ENCODE data around the gene CAB39.

DNA sequence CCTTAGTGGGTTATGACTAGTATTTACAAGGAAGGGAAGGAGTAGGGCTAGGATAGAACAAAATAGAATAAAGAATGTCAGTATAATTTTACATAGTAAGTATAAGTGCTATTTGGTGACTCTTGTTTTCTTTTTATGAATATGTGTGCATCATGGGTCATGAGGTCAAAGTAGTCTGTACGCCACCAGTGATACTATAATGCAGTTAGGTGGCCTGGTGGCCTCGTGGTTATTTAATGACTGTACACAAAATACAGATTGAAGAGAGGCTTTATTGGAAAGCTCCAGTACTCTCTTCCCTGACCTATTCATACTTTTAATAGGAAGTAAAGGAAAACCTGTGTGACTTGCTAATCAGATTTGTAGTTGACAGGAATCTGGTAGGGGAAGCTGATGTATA lies 27.3 kb downstream of the CAB39 start:
- TF ChIP-seq, protein P1, sequence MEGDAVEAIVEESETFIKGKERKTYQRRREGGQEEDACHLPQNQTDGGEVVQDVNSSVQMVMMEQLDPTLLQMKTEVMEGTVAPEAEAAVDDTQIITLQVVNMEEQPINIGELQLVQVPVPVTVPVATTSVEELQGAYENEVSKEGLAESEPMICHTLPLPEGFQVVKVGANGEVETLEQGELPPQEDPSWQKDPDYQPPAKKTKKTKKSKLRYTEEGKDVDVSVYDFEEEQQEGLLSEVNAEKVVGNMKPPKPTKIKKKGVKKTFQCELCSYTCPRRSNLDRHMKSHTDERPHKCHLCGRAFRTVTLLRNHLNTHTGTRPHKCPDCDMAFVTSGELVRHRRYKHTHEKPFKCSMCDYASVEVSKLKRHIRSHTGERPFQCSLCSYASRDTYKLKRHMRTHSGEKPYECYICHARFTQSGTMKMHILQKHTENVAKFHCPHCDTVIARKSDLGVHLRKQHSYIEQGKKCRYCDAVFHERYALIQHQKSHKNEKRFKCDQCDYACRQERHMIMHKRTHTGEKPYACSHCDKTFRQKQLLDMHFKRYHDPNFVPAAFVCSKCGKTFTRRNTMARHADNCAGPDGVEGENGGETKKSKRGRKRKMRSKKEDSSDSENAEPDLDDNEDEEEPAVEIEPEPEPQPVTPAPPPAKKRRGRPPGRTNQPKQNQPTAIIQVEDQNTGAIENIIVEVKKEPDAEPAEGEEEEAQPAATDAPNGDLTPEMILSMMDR (IDR thresholded peaks at IDR 0.05; ENCODE audit: insufficient read depth, low read length) = no peak
- TF ChIP-seq GABPA (IDR thresholded peaks at IDR 0.05; ENCODE audit: low read depth) = no peak
- no peak for TF ChIP-seq POLR2AphosphoS5 (IDR thresholded peaks at IDR 0.05; ENCODE audit: low read depth)
- TF ChIP-seq, protein P2, sequence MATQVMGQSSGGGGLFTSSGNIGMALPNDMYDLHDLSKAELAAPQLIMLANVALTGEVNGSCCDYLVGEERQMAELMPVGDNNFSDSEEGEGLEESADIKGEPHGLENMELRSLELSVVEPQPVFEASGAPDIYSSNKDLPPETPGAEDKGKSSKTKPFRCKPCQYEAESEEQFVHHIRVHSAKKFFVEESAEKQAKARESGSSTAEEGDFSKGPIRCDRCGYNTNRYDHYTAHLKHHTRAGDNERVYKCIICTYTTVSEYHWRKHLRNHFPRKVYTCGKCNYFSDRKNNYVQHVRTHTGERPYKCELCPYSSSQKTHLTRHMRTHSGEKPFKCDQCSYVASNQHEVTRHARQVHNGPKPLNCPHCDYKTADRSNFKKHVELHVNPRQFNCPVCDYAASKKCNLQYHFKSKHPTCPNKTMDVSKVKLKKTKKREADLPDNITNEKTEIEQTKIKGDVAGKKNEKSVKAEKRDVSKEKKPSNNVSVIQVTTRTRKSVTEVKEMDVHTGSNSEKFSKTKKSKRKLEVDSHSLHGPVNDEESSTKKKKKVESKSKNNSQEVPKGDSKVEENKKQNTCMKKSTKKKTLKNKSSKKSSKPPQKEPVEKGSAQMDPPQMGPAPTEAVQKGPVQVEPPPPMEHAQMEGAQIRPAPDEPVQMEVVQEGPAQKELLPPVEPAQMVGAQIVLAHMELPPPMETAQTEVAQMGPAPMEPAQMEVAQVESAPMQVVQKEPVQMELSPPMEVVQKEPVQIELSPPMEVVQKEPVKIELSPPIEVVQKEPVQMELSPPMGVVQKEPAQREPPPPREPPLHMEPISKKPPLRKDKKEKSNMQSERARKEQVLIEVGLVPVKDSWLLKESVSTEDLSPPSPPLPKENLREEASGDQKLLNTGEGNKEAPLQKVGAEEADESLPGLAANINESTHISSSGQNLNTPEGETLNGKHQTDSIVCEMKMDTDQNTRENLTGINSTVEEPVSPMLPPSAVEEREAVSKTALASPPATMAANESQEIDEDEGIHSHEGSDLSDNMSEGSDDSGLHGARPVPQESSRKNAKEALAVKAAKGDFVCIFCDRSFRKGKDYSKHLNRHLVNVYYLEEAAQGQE (IDR thresholded peaks at IDR 0.05; ENCODE audit: insufficient replicate concordance, low read depth) = no peak
- TF ChIP-seq SPI1 (IDR thresholded peaks at IDR 0.05; ENCODE audit: borderline replicate concordance, low read depth) = no peak
